GM23338 (cell line): ENCODE results near the gene RASL11A. TPM values are rescaled to one million over a fixed set of nuclear protein-coding genes. Genes with fewer than 3 reads are reported as not detected.

ENCODE experiments used
- ATAC-seq: fragments of 200-7000 bp; cut with Tn5 transposase; 3 replicates; pipeline ENCODE4 v1.9.1; 2020
- DNase-seq: peaks from one replicate; pipeline ENCODE4 v3.0.0-alpha.2; 2015; ENCODE audit warnings: low spot score
- H2AFZ ChIP-seq: fragments of 200-600 bp; sonication (generic); 2 replicates; pipeline ENCODE4 v1.8.0; 2016; ENCODE audit warnings: antibody characterized with exemption, mild to moderate bottlenecking, moderate library complexity
- H3F3A ChIP-seq: fragments of 200-600 bp; sonication (generic); replicated peaks from 2 replicates; pipeline ENCODE4 v1.8.0; 2017; ENCODE audit warnings: antibody characterized with exemption, mixed run types, low read depth
- H3K27ac ChIP-seq: fragments of 200-600 bp; sonication (generic); 2 replicates; pipeline ENCODE4 v1.6.1; 2016; ENCODE audit warnings: low read depth
- H3K27me3 ChIP-seq: fragments of 200-600 bp; sonication (generic); 2 replicates; pipeline ENCODE4 v1.8.0; 2016; ENCODE audit warnings: mild to moderate bottlenecking, mixed run types, moderate library complexity; ENCODE audit not compliant: insufficient read depth
- H3K36me3 ChIP-seq: fragments of 200-600 bp; sonication (generic); 2 replicates; pipeline ENCODE4 v1.8.0; 2016; ENCODE audit warnings: mild to moderate bottlenecking; ENCODE audit not compliant: insufficient read depth
- H3K4me1 ChIP-seq: fragments of 200-600 bp; sonication (generic); 2 replicates; pipeline ENCODE4 v1.8.0; 2016; ENCODE audit warnings: mild to moderate bottlenecking, moderate library complexity; ENCODE audit not compliant: insufficient read depth
- H3K4me2 ChIP-seq: fragments of 200-600 bp; sonication (generic); 2 replicates; pipeline ENCODE4 v1.7.1; 2017; ENCODE audit warnings: mixed run types
- H3K4me3 ChIP-seq: fragments of 200-600 bp; sonication (generic); 2 replicates; pipeline ENCODE4 v1.6.1; 2016; ENCODE audit warnings: mixed run types
- H3K79me2 ChIP-seq: fragments of 200-600 bp; sonication (generic); replicated peaks from 2 replicates; pipeline ENCODE4 v1.8.0; 2017; ENCODE audit warnings: mild to moderate bottlenecking; ENCODE audit not compliant: insufficient read depth
- H3K9me2 ChIP-seq: fragments of 200-600 bp; sonication (generic); 2 replicates; pipeline ENCODE4 v1.8.0; 2017; ENCODE audit not compliant: insufficient read depth
- H4K20me1 ChIP-seq: fragments of 200-600 bp; sonication (generic); replicated peaks from 2 replicates; pipeline ENCODE4 v1.8.0; 2017; ENCODE audit warnings: mild to moderate bottlenecking; ENCODE audit not compliant: insufficient read depth
- H3K27ac Mint-ChIP-seq: 2 replicates; pipeline ENCODE4 v1.8.0; 2020; ENCODE audit warnings: inconsistent platforms, mild to moderate bottlenecking, moderate library complexity, mixed read lengths
- H3K27me3 Mint-ChIP-seq: 3 replicates; pipeline ENCODE4 v1.8.0; 2022; ENCODE audit warnings: low read depth, mild to moderate bottlenecking, moderate library complexity, mixed read lengths, inconsistent platforms; ENCODE audit not compliant: insufficient read depth, poor library complexity
- H3K36me3 Mint-ChIP-seq: 3 replicates; pipeline ENCODE4 v1.8.0; 2021; ENCODE audit warnings: low read depth, mild to moderate bottlenecking, inconsistent platforms, moderate library complexity, mixed read lengths
- H3K4me1 Mint-ChIP-seq: 3 replicates; pipeline ENCODE4 v1.8.0; 2020; ENCODE audit warnings: mild to moderate bottlenecking, inconsistent platforms, mixed read lengths
- H3K4me3 Mint-ChIP-seq: 3 replicates; pipeline ENCODE4 v1.8.0; 2021; ENCODE audit warnings: moderate library complexity, mild to moderate bottlenecking, inconsistent platforms, mixed read lengths
- H3K9me3 Mint-ChIP-seq: 3 replicates; pipeline ENCODE4 v1.8.0; 2020; ENCODE audit warnings: moderate library complexity, mild to moderate bottlenecking, inconsistent platforms, mixed read lengths
- CREB1 ChIP-seq: fragments of 250-450 bp; sonication (Bioruptor Pico); IDR thresholded peaks from 2 replicates; pipeline ENCODE4 v1.5.0; 2020; ENCODE audit warnings: low read depth, mild to moderate bottlenecking, moderate library complexity
- EZH2 ChIP-seq: fragments of 200-600 bp; sonication (generic); IDR thresholded peaks from one replicate; pipeline ENCODE4 v1.8.0; 2017; ENCODE audit warnings: antibody characterized with exemption, mild to moderate bottlenecking, low read depth; ENCODE audit not compliant: unreplicated experiment
- EZH2phosphoT487 ChIP-seq: fragments of 200-600 bp; sonication (generic); IDR thresholded peaks from one replicate; pipeline ENCODE4 v1.8.1; 2018; ENCODE audit warnings: antibody characterized with exemption; ENCODE audit not compliant: unreplicated experiment
- JUNB ChIP-seq: IDR thresholded peaks from one replicate; pipeline ENCODE4 v1.6.1; 2016; ENCODE audit warnings: antibody characterized with exemption; ENCODE audit not compliant: unreplicated experiment
- NANOG ChIP-seq: IDR thresholded peaks from 2 replicates; pipeline ENCODE4 v1.6.1; 2016; ENCODE audit warnings: antibody characterized with exemption, borderline replicate concordance
- POLR2AphosphoS5 ChIP-seq: IDR thresholded peaks from 2 replicates; pipeline ENCODE4 v1.6.1; 2016; ENCODE audit warnings: antibody characterized with exemption, low read depth
- STAT1 ChIP-seq: IDR thresholded peaks from one replicate; pipeline ENCODE4 v1.6.1; 2016; ENCODE audit warnings: antibody characterized with exemption; ENCODE audit not compliant: unreplicated experiment
- ZNF114 ChIP-seq: fragments of 250-450 bp; sonication (Bioruptor Pico); IDR thresholded peaks from 2 replicates; pipeline ENCODE4 v1.5.0; 2020; ENCODE audit warnings: mild to moderate bottlenecking, moderate library complexity
- ZNF331 ChIP-seq: fragments of 250-450 bp; sonication (Bioruptor Pico); IDR thresholded peaks from 2 replicates; pipeline ENCODE4 v1.5.0; 2020; ENCODE audit warnings: low read depth, mild to moderate bottlenecking, moderate library complexity
- polyA plus RNA-seq: library from polyadenylated mRNA; unstranded; fragments of >200 nt; fragmentation: Nextera tagmentation; extraction: Ambion mirVana; gene quantifications from 2 replicates; pipeline ENCODE4 v1.2.1, GENCODE V29; 2016
- total RNA-seq: library from RNA; depleted of rRNA; stranded (reverse); fragments of >200 nt; shearing (Covaris generic); gene quantifications from 2 replicates; pipeline ENCODE4 v1.2.3, GENCODE V29; 2014
- TF ChIP-seq, protein P1 (sequence below): IDR thresholded peaks from one replicate; pipeline ENCODE4 v1.6.1; 2018; ENCODE audit warnings: antibody characterized with exemption; ENCODE audit not compliant: unreplicated experiment

RASL11A gene
- total and polyA plus RNA-seq, 2 experiments from 2014 or later: 1.9 to 3.3 TPM

DNA sequence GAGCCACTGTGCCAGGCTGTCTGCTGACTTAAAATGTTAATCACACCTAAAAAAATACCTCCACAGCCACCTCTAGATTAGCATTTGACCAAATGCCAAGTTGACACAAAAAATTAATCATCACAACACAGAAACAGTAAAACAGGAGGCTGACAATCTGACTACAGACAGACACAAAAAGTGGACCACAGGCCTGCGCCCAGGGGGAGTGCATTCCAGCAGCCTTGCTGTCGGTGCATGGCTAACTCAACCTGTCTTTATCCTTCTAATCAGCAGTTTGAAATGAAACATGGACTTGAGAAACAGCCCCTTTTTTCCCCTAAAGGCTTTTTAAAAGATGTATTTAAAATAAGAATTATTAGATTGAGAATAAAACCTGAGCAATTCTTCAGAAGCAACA is 34.0 kb downstream of the RASL11A start:
- H3K4me1 Mint-ChIP-seq: no peaks in the 10 kb centered on the region
- no peak for TF ChIP-seq EZH2phosphoT487
- TF ChIP-seq NANOG: no peak
- TF ChIP-seq STAT1: no peak
- no peak for TF ChIP-seq JUNB
- no peak for TF ChIP-seq EZH2
- TF ChIP-seq, protein P1, sequence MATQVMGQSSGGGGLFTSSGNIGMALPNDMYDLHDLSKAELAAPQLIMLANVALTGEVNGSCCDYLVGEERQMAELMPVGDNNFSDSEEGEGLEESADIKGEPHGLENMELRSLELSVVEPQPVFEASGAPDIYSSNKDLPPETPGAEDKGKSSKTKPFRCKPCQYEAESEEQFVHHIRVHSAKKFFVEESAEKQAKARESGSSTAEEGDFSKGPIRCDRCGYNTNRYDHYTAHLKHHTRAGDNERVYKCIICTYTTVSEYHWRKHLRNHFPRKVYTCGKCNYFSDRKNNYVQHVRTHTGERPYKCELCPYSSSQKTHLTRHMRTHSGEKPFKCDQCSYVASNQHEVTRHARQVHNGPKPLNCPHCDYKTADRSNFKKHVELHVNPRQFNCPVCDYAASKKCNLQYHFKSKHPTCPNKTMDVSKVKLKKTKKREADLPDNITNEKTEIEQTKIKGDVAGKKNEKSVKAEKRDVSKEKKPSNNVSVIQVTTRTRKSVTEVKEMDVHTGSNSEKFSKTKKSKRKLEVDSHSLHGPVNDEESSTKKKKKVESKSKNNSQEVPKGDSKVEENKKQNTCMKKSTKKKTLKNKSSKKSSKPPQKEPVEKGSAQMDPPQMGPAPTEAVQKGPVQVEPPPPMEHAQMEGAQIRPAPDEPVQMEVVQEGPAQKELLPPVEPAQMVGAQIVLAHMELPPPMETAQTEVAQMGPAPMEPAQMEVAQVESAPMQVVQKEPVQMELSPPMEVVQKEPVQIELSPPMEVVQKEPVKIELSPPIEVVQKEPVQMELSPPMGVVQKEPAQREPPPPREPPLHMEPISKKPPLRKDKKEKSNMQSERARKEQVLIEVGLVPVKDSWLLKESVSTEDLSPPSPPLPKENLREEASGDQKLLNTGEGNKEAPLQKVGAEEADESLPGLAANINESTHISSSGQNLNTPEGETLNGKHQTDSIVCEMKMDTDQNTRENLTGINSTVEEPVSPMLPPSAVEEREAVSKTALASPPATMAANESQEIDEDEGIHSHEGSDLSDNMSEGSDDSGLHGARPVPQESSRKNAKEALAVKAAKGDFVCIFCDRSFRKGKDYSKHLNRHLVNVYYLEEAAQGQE: no peak
- no peak for TF ChIP-seq CREB1 (CRISPR knock-in tag)
- no peak for TF ChIP-seq ZNF114
- TF ChIP-seq ZNF331 (CRISPR knock-in tag): no peak
- H3K36me3 ChIP-seq: no peaks in the 10 kb centered on the region
- H4K20me1 ChIP-seq: no peaks in the 10 kb centered on the region
- no peaks in the 10 kb centered on the region for H3K36me3 Mint-ChIP-seq
- no peak overlapping the region for H2AFZ ChIP-seq
- H3K27me3 Mint-ChIP-seq: peaks cover 6% of the 10 kb centered on the region
- H3K27ac Mint-ChIP-seq: no peak overlapping the region
- peaks cover 2% of the 10 kb centered on the region; the same call in 2 of the 3 replicates for H3K9me3 Mint-ChIP-seq
- no peak overlapping the region for H3K4me3 ChIP-seq
- no peaks in the 10 kb centered on the region for H3K79me2 ChIP-seq
- no peaks in the 10 kb centered on the region for H3K27me3 ChIP-seq
- H3K4me1 ChIP-seq: no peaks in the 10 kb centered on the region
- no peaks in the 10 kb centered on the region for H3K9me2 ChIP-seq
- no peak overlapping the region for H3K4me2 ChIP-seq
- ATAC-seq (no peak), DNase-seq (no peak)
- H3K4me3 Mint-ChIP-seq: no peak overlapping the region
- no peaks in the 10 kb centered on the region for H3F3A ChIP-seq
- H3K27ac ChIP-seq: no peak overlapping the region

- H3K27ac ChIP-seq: no peak overlapping the region
- H3F3A ChIP-seq: no peaks in the 10 kb centered on the region
- H3K4me2 ChIP-seq: no peak overlapping the region
- H3K27me3 ChIP-seq: no peaks in the 10 kb centered on the region
- DNase-seq (no peak), ATAC-seq (no peak)
- H3K79me2 ChIP-seq: no peaks in the 10 kb centered on the region
- Mint-ChIP-seq H3K36me3 (no peaks in the 10 kb centered on the region), H3K27ac (no peak overlapping the region), H3K4me3 (no peak overlapping the region), H3K4me1 (peaks cover 6% of the 10 kb centered on the region; the same call in 2 of the 3 replicates), H3K27me3 (peaks cover 6% of the 10 kb centered on the region), H3K9me3 (peaks cover 2% of the 10 kb centered on the region; the same call in 2 of the 3 replicates)
- no peaks in the 10 kb centered on the region for H3K36me3 ChIP-seq
- H3K4me3 ChIP-seq: no peak overlapping the region
- H4K20me1 ChIP-seq: no peaks in the 10 kb centered on the region
- no peaks in the 10 kb centered on the region for H3K9me2 ChIP-seq
- no peaks in the 10 kb centered on the region for H3K4me1 ChIP-seq
- TF ChIP-seq POLR2AphosphoS5: no peak
- TF ChIP-seq EZH2phosphoT487: no peak
- TF ChIP-seq JUNB: no peak
- TF ChIP-seq EZH2: no peak
- TF ChIP-seq ZNF114: no peak
- TF ChIP-seq ZNF331 (CRISPR knock-in tag): no peak
- H2AFZ ChIP-seq: no peak overlapping the region
Measured at GRCh38 chr13:27306364-27306763, 35.7 kb downstream of the RASL11A start.
